ENCODE measurements around the gene TGFA.

Gene TGFA

DNA sequence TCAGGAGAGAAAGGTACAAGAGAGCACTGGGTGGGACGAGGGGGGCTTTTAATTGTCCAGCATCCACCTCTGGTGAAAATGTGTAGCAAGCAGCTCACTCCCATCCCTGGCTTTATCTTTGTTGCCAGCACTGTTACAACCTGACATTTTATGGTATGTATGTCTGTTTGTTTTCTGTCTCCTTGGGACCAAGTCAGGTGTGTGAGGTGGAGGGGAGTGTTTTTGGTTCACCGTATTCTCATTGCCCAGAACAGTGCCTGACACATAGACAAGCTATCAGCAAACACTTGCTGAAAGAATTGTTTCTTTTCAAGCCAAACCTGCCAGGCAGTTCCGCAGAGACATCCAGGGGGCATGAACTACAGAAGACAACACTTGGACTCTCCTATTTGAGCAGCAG is 24.7 kb downstream of the TGFA start:
- DNase-seq (ENCODE audit: extremely low read depth, low read depth), result no peak
- H3K4me3 ChIP-seq (replicated peaks; ENCODE audit: low read depth, low read length), result no peak overlapping the region
- no peak for TF ChIP-seq CTCF (IDR thresholded peaks at IDR 0.05; ENCODE audit: low read depth, low read length, missing control alignments)

DNA sequence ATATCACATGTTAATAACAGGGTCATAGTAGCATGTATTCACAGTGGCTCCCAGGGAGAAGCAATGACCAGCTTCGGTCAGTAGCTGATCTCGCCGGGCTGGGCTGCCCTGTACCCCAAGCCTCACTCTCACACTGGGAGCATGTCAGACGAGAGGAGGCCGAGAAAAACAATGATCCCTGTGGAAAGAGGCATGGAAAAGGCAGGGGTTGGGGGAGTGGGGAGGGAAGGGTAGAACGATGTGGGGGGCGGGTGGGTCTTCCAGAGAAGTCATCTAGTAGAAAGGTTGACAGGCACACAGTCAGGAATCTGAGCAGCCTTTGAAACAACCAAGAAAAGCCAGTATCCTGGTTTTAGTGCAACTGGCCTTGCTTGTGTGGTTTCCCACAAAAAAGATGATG is 25.4 kb downstream of the TGFA start:
- no peak overlapping the region for H3K4me3 ChIP-seq (replicated peaks; ENCODE audit: low read depth, low read length)
- DNase-seq (ENCODE audit: extremely low read depth, low read depth), result no peak
- no peak for TF ChIP-seq CTCF (IDR thresholded peaks at IDR 0.05; ENCODE audit: low read depth, low read length, missing control alignments)

DNA sequence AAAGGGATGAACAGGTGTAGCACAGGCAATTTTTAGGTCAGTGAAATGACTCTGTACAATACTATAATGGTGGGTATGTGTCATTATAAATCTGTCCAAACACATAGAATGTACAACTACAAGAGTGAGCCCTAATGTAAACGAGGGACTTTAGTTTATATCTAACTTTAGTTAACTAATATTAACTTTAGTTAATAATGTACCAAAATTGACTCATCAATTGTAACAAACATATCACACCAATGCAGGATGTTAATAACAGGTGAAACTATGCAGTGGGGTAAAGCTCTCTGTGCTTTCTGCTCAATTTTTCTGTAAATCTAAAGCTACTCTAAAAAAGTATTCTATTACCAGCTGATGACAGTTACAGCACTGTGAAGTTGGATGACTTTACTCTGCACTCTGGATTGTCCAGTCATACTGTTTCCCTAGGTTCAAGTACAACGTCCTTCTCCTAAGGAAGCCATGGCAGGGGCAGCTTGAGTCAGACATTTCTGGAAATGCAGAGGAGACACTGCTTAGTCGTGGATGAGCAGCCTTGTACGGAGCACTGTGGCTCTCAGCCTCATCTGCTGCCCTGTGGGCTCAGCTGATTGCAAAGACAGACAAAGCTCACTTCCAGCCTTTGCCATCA is 26.1 kb downstream of the TGFA start:
- H3K4me3 ChIP-seq (replicated peaks; ENCODE audit: low read depth, low read length), result no peak overlapping the region
- DNase-seq (ENCODE audit: extremely low read depth, low read depth), result no peak
- TF ChIP-seq CTCF (IDR thresholded peaks at IDR 0.05; ENCODE audit: low read depth, low read length, missing control alignments), result no peak

DNA sequence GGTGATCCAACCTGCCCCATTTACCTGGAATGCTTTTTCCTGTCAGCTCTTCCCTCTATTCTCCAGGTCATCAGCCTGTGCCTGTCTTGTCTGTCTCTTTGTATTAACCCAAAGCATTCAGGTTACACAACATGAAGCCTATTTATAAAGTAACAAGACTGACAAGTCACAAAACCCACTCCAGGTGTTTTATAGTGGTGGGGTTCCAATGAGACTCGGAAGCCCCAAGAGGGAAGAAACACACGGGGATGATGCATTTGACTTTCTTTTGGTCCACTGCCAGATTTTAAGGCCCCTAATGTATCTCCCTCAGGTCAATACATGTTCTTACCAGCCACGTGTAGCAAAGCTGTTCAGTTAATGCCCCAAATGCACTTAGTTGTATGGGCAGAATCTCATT is 27.5 kb downstream of the TGFA start:
- no peak for TF ChIP-seq CTCF (IDR thresholded peaks at IDR 0.05; ENCODE audit: low read depth, low read length, missing control alignments)
- H3K4me3 ChIP-seq (replicated peaks; ENCODE audit: low read depth, low read length), result no peak overlapping the region
- no peak for DNase-seq (ENCODE audit: extremely low read depth, low read depth)

- TF ChIP-seq CTCF (IDR thresholded peaks at IDR 0.05; ENCODE audit: low read depth, low read length, missing control alignments), result no peak
- H3K4me3 ChIP-seq (replicated peaks; ENCODE audit: low read depth, low read length), result no peak overlapping the region
- DNase-seq (ENCODE audit: extremely low read depth, low read depth), result no peak
These were observed 28.6 kb downstream of the TGFA start for GRCh38 chr2:70525032-70525431.

GRCh38 chr2:70523996-70524965 is 29.3 kb downstream of the TGFA start:
- H3K4me3 ChIP-seq (replicated peaks; ENCODE audit: low read depth, low read length), result no peak overlapping the region
- DNase-seq (ENCODE audit: extremely low read depth, low read depth), result no peak
- TF ChIP-seq CTCF (IDR thresholded peaks at IDR 0.05; ENCODE audit: low read depth, low read length, missing control alignments), result no peak

Measured in HFF-Myc (cell line).